Fibroblast of skin of back (primary cell): ENCODE results near the gene SLC16A10.
"Not testable (repeated sequence)": the region's sequence is repeated elsewhere in the genome, so short reads cannot be mapped to it uniquely, and the experiment has no call there.

ENCODE experiments used
- DNase-seq: peaks from one replicate; pipeline ENCODE4 v3.0.0-alpha.2; 2013

SLC16A10 gene

DNA sequence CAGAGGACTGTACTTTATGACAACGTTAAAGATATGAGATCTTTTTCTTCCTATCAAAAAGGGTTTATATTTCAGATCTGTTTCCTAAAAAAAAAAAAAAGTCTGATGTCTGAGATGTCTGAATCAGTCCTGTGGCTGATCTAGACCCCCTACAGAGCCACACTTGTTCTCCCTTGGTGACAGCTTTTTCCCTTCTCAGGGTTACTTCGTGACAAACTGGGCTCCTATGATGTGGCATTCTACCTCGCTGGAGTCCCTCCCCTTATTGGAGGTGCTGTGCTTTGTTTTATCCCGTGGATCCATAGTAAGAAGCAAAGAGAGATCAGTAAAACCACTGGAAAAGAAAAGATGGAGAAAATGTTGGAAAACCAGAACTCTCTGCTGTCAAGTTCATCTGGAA, 134.5 kb downstream of the SLC16A10 start:
- DNase-seq, result no peak

DNA sequence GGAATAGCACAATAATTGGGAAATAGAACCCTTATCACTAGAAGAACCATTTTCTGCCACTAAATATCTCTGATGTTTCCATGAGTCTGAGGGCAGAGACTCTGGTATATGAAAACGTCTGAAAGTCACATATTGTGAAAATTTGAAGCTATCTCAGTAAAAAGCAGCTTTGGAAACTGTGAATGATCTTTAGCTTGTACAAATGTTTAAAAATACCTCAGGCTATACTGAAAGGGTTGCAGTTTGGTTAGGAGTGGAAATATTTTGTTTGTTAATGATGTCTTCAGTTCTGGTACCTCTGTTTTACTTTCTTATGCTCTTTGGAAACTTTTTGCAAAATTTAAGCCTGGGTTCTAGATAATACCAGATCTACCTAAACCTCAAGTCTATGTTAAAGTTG, 135.0 kb downstream of the SLC16A10 start:
- no peak for DNase-seq

DNA sequence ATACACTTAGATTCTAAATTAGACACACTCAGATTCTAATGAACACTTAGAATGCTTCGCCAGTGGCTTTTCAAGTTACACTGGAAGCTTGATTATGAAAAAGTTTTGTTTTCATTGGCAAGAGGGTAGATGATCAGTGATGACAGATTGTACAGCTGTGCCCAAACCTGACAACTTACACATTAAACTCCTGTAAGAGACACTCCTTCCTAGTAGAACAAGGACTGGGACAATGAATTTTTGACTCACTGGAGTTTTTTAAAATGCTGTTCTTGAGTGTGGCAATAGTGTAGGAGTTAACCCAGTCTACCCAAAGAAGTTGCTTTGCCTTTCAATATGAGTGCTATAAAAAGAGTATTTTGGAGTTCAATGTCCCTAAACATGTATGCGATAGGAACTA, 140.8 kb downstream of the SLC16A10 start:
- peak; percentile 30 for DNase-seq

DNA sequence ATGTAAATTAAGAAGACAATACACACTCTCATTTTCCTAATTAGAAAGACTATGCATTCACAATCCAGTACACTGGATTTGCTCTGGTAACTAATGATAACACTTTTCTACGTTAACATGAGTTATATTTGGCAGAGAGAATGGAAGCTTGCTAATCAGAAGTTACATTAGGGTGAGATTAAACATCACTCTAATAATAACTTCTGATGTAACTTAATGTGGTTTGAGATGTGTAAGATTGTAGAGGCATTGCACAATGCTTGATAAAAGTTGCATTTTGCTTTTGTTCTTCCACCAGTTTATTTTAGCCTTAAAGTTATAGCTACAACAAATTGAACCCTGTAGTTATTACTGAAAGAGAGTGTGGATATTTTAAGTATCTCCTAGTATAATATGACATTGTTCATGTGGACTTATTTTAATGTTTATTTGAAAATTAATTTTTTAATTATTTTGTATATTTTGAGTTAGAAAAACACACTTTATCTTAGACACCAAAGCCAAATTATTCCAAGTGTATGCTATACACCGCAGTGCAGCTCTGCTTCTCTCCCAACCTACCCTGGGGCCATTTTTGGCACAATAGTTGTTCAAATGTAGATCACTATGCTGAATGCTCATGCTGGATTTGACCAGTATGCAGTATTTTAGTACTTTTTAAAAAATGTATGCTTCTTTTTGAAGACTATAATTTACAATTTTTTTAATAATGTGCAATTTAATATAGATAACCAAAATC, 143.2 kb downstream of the SLC16A10 start:
- peak; percentile 76 for DNase-seq

DNA sequence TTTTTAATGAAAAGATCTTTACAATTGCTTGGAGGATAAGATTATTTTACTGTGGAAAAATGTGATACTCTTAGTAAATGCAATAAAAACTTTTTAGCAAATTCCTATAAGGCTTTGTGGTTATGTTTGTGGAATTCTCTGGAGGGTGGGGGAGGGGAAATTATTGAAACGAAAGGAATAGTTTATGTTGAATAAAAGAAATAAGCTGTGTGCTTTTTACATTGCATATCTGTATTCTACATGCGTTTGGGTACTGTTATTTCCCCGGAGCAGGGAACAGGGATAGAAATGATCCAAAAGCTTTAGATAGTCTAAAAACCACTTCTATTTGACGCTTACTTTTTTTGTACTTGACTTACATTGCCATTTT, 143.8 kb downstream of the SLC16A10 start:
- DNase-seq, result peak; percentile 64

DNA sequence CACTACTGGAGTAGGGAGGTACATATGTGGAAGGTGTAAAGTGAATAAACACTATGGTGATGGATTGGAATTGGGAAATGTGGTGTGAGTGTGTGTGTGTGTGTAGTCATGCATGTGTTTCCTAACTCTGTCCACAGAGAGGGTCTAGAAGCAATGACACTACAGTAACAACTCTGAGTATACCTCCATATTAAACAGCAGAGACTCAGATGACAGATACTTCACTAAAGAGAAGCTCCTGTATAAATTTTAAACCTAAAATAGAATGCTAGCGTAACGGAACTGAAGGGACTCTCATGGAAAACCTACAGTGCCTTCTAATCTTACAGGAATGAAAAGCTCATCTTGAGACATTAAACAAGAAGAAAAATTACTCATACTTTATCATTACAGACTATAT, 150.5 kb downstream of the SLC16A10 start:
- no peak for DNase-seq

DNA sequence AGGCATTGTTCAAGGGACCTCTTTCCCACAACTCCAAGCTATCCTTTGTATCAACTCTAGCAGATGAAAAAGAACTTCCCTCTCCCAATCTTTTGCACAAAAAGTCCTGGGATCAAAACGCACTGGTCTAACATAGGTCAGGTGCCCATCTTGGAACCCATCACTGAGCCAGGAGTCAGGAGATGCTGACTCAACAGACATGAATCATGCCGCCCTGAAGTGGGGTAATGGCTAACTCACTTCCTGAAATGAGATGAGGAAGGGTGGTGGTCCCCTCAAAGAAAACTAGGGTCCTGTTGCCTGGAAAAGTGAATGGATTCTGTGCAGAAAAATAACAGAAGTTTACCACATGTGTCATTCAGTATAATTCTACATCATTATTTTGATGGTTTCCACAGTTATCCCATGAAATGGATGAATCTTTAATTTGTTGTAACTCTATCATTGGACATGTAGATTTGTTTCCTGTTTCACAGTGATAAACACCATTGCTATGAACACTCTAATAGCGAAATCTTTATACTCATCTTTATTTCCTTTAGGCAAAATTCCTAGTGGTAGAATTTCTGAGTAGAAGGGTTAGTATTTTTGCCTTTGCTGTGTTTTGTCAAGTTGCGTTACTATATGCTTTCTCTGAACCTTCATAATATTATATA, 151.3 kb downstream of the SLC16A10 start:
- DNase-seq, result peak; percentile 30

DNA sequence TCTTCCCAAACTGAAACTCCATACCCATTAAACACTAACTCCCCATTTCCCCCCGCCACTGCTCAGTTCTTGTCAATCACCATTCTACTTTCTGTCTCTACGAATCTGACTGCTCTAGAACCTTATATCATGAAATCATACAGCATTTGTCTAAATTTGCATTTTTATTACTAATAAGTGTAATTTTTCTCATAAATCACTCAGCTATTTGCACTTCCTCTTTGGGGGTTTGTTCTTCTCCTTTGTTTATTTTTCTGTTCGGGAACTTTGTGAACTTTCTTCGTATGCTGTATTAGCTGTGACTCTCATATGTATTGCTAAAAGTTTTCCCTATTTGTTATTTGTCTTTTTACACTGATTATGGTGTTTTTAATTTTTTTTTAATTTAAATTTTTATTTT, 152.2 kb downstream of the SLC16A10 start:
- no peak for DNase-seq

- DNase-seq, result peak; percentile 52
Measured at GRCh38 chr6:111242452-111242851, 155.1 kb downstream of the SLC16A10 start.

DNA sequence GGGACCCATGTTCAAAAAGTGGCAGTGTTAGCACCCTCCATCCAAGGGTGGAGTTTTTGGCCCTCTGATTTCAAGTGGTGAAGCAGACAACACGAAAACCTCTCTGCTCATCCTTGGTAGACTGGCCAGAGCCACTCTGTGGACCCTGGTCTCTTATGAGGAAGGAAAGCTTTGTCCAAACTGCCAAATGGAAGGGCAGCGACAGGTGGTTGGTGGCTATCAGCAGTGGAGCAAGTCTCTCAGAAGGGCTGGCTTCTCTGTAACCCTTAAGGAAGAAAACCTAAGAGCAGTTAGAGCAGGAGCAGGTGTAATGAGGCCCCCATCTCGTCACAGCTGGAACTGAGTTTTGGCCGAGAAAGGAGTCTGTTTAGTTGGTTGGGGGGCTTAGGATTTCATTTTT, 155.8 kb downstream of the SLC16A10 start:
- DNase-seq, result no peak

DNA sequence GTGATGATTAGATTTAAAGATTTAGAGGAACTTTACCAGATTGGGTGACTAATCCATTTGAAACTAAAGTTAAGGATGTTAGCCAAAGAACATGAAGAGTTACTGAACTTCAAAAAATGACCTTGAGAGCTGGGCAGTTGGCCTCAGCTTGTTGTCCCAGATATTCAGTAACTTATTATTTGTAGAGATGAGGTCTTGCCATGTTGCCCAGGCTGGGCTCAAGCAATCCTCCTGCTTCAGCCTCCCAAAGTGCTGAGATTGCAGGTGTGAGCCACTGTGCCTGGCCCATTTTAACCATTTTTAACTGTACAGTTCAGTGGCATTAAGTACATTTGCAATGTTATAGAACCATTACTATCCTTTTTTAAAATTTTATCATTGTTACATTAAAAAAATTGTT, 161.5 kb downstream of the SLC16A10 start:
- no peak for DNase-seq

- DNase-seq, result no peak
Measured at GRCh38 chr6:111250791-111251354, 163.6 kb downstream of the SLC16A10 start.

DNA sequence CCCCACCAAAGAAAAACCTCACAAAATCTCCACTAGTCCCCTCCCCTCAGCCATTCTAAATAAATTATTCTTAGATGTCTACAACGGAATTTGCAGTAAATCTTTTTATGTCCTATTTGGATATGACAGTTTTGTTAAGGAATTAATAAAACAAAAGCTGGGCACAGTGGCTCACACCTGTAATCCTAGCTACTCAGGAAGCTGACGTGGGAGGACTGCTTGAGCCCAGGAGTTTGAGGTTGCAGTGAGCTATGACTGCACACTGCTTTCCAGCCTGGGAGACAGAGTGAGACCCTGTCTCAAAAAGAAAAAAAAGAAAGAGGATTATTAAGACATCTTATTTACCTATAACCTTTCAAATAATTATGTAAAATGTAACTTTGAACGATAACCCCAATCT, 165.4 kb downstream of the SLC16A10 start:
- no peak for DNase-seq

- DNase-seq, result no peak
Measured at GRCh38 chr6:111254004-111254778, 166.9 kb downstream of the SLC16A10 start.

DNA sequence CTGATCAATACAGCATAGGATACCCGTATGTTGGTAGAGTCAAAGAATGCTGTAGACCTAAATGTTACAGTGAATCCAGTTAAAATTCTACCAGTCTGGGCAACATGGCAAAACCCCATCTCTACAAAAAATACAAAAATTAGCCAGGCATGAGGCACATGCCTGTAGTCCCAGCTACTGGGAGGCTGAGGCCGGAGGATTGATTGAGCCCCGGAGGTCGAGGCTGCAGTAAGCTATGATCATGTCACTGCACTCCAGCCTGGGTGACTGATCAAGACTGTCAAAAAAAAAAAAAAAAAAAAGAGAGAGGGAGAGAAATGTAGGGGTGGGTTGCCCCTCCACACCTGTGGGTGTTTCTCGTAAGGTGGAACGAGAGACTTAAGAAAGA, 167.5 kb downstream of the SLC16A10 start:
- DNase-seq, result no peak

- not testable (repeated sequence) for DNase-seq
Measured at GRCh38 chr6:111255838-111256237, 168.5 kb downstream of the SLC16A10 start.

DNA sequence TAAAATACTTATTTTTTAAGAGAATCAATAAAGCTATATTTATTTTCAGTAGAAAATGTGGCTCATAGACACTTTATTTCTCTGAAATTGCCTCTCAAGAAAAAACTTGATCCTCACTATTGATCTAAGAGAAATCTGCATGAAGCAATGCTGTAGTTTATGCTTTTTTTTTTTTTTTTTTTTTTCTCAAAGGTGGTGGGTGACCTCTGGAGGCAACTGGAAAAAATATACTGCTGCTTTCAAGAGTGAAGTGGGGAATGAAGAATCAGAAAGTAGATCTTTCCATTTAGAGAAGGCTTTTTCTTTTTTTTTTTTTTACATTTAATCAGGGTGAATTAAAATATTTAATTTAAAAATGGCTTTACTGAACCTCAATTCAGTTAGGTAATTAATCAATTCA, 169.3 kb downstream of the SLC16A10 start:
- DNase-seq, result peak; percentile 3

GRCh38 chr6:111258010-111258409, 170.7 kb downstream of the SLC16A10 start:
- no peak for DNase-seq

DNA sequence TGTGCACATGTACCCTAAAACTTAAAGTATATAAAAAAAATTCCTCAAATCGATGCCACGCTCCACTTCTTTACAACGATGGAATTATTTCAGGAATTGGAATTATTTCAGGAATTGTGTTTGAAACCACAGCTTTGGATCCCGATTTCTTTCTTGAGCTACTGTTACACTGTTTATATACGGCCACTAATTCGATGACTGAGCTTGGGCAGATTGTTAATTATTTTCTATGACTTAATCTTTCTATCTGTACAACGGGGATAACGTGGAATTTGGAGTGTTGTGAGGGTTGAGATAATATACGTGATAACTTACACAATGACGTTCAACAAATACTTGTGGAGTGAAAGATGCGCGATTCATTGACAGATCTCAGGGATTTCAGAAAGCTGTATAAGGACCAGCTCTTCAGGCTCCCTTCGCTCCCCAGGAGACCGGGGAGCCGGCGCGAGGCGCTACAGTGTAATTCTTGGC, 171.3 kb downstream of the SLC16A10 start:
- peak; percentile 79 for DNase-seq

DNA sequence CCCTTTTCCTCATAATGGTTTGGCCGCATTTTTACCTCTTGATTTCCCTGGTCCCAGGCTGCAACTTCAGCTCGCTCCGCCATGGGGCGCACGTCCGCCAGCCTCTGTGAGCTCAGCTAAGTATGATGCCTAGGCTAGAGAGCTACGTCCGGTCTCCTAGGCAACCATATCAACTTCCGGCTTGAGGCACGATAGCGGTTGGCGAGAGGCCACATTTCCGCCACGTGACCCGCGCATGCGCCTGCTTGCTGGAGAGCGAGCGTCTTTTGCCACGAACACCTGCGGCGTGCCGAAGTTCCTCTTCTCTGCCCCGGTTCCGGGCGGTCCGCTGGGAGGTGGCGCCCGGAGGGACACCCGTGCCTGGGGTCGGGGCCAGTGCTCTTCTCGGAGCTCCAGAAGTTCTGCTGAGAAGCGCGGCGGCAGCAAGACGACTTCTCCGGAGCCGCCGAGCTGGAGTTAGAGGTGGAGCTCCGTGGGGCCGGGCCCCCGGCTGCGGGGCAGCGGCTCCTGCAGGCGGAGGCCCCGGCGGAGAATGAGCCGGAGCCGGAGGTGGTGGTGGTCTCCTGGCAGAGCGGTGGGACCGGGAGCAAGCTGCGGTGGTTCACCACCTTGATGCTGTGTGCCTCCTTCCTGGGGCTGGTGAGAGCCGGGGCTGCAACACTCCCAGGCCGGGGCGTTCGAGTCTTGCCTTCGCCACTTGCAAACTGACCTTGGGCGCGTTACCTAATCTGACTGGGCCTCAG, 172.0 kb downstream of the SLC16A10 start:
- DNase-seq, result peak; percentile 98

DNA sequence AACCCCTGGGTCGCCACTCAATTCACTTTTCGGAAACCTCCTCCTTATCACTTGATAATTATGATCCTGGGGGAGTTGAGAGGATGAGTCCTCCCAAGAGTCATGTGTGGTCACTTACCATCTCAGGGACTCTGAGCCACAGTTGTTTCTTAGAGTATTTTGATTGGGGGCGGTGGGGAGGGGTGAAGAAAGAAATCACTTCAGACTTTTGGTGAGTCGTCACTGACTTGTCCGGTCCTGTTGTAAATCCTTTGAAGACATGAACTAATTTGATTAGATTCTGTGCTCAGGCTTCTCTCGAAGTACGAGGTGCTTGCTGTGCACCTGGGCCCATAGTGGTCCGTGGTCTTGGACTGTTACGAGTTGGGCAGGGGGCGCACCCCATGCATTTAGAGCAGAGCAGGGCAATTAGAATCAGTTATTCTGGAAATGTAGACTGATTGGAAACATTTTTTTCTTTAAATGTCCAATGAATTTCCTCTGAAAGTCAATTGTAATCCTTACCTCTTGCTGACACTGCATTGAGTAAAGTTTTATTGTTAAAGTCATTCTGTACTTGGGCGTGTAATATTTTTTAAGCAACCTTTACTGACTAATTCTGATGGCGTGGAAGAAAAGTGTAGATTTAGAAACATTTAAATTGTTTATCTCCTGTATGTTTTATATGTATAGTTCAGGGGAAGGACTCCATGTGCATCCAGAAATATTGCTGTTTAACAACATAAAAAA, 173.4 kb downstream of the SLC16A10 start:
- DNase-seq, result peak; percentile 47

- peak; percentile 86 for DNase-seq
Measured at GRCh38 chr6:111263837-111264236, 176.5 kb downstream of the SLC16A10 start.
